RWPE1 (cell line): ENCODE measurements around the gene SIRT7.
"Not testable (repeated sequence)": the region's sequence is repeated elsewhere in the genome, so short reads cannot be mapped to it uniquely, and the experiment has no call there.

Experiments
- CTCF ChIA-PET: fragments of 350-600 bp; sonication (Branson Sonifier 250); formaldehyde crosslinking; extraction: SDS; loops from one replicate; lab custom pipeline; 2021; lab: Yijun Ruan, JAX
- POLR2A ChIA-PET: fragments of 400-600 bp; formaldehyde crosslinking; extraction: SDS; loops from one replicate; lab custom pipeline; 2020; ENCODE audit warnings: antibody characterized with exemption; ENCODE audit not compliant: low non-redundant PET; lab: Yijun Ruan, JAX
- DNase-seq: peaks from one replicate; pipeline ENCODE4 v3.0.0; 2012; ENCODE audit warnings: low spot score
- H3K27ac ChIP-seq: fragments of 450-650 bp; 2 replicates; pipeline ENCODE4 v1.5.1; 2017
- TF ChIP-seq, protein P1 (sequence below): fragments of 450-650 bp; conservative IDR thresholded peaks from 2 replicates; pipeline ENCODE4 v1.5.1; 2017; ENCODE audit warnings: low read depth, mild to moderate bottlenecking

SIRT7 gene

DNA sequence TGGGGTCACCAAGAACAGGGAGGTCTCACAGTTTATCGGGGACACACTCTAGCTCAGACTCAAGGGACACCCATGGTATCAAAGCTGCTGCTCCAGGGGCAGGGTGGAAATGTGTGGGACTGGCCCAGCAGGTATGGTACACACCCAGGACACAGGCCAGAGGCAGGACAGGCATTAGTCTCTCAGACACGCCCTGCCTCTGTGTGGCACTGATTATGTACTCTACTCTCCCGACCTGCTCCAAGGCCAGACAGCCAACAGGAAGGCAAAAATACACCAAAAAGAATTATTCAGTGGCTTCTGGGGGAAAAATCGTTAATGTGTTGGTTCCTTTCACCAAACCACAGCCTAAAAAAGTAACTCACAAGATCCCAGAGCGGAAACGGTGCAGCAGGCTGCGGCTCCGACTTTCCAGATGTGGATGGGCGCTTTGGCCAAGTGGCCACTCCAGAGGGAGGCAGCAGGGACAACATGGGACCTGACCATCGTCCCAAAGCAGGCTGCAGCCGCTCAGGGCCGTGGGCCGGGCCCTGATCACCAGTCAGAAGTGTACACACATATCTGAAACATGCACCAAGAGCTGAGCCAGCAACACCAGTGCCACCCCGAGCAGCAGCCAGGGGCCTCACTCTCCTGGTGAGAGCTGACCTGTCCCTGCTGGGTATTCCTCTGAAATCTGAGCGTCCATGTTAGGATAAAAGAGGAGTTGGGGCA, 1.0 kb upstream of the SIRT7 start:
- TF ChIP-seq, protein P1, sequence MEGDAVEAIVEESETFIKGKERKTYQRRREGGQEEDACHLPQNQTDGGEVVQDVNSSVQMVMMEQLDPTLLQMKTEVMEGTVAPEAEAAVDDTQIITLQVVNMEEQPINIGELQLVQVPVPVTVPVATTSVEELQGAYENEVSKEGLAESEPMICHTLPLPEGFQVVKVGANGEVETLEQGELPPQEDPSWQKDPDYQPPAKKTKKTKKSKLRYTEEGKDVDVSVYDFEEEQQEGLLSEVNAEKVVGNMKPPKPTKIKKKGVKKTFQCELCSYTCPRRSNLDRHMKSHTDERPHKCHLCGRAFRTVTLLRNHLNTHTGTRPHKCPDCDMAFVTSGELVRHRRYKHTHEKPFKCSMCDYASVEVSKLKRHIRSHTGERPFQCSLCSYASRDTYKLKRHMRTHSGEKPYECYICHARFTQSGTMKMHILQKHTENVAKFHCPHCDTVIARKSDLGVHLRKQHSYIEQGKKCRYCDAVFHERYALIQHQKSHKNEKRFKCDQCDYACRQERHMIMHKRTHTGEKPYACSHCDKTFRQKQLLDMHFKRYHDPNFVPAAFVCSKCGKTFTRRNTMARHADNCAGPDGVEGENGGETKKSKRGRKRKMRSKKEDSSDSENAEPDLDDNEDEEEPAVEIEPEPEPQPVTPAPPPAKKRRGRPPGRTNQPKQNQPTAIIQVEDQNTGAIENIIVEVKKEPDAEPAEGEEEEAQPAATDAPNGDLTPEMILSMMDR, result no peak
- H3K27ac ChIP-seq, result peak overlapping the region; percentile 98
- CTCF ChIA-PET, result interaction anchor here (1.3 kb wide), 1 partner anchor 102 kb away, joined by 7 read pairs; no protein-coding TSS in a partner anchor
- POLR2A ChIA-PET, result no interaction called here
- DNase-seq, result no peak

DNA sequence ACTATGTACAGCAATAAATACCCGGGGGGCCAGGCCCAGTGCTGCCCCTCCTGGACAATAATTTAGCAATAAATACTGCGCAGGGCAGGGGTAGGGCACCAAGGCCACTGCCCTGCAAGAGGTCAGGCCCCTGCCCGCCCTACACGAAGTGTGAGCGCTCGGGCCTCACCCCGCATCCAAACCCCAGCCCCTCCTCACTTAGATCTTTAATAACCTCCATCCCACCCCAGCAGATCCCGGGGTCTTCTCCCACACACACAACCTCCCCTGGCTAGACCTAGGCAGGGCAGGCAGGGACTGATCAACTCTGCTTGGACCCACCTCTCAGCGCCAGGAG, 325 bp upstream of the SIRT7 start:
- CTCF ChIA-PET, result interaction anchor here (1.3 kb wide), 1 partner anchor 102 kb away, joined by 7 read pairs; no protein-coding TSS in a partner anchor
- POLR2A ChIA-PET, result not testable (repeated sequence)

DNA sequence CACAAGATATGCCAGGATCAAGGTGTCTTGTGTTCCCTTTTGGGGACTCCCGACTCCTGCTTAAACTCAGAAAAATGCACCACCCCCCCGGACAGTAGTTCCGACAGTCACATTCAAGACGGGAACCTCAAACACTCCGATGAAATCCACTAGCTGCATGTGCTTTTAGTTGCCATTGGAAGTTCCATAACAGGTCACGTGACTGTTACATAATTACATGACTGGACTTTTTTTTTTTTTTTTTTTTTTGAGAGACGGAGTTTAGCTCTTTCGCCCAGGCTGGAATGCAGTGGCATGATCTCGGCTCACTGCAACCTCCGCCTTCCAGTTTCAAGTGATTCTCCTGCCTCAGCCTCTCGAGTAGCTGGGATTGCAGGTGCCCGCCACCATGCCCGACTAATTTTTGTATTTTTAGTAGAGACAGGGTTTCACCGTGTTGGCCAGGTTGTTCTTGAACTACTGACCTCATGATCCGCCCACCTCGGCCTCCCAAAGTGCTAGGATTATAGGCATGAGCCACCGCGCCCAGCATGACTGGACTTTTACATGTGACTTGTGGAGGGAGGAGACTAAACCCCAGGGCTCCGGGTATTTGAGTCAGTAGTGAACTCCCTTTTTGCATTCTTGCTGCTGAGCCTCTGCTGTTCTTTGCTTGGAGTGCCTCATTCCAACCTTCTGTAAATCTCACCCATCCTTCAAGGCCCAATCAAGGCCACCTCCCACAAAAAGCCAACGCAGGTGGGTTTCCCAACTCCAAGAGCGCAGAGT, 1.6 kb downstream of the SIRT7 start:
- CTCF ChIA-PET, result interaction anchor here (0.6 to 0.7 kb wide), 2 partner anchors 204 to 577 kb away, joined by 3 to 5 read pairs; partner anchors contain the start of gene SLC25A10
- H3K27ac ChIP-seq, result peak overlapping the region; percentile 98
- DNase-seq, result peak; percentile 79
- TF ChIP-seq, protein P1, result no peak
- POLR2A ChIA-PET, result interaction anchor here (0.7 to 1.1 kb wide), 2 partner anchors 10 to 79 kb away, joined by 3 to 10 read pairs; no protein-coding TSS in a partner anchor

More for the DNA sequence above, 325 bp upstream of the SIRT7 start:
- H3K27ac ChIP-seq, result peak overlapping the region; percentile 98
- not testable (repeated sequence) for DNase-seq

DNA sequence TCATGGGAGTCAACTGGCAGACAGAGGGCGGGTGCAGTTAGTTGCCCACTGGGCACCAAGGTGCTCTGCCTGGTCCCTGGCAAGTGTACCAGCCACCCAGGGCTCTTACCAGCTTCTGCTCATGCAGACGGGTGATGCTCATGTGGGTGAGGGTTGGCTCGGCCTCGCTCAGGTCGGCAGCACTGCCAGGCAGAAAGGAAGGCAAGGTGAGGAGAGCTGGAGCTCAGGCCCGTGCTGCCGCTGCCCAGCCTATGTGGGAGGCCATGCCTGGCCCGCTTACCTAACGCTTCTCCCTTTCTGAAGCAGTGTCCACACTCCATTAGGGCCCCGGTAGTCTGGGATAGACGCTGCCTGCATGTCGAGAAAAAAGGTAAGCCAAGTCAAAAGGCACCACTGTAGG, 2.6 kb downstream of the SIRT7 start:
- H3K27ac ChIP-seq, result peak overlapping the region; percentile 98
- POLR2A ChIA-PET, result no interaction called here
- TF ChIP-seq, protein P1, result no peak
- no peak for DNase-seq
- CTCF ChIA-PET, result no interaction called here

DNA sequence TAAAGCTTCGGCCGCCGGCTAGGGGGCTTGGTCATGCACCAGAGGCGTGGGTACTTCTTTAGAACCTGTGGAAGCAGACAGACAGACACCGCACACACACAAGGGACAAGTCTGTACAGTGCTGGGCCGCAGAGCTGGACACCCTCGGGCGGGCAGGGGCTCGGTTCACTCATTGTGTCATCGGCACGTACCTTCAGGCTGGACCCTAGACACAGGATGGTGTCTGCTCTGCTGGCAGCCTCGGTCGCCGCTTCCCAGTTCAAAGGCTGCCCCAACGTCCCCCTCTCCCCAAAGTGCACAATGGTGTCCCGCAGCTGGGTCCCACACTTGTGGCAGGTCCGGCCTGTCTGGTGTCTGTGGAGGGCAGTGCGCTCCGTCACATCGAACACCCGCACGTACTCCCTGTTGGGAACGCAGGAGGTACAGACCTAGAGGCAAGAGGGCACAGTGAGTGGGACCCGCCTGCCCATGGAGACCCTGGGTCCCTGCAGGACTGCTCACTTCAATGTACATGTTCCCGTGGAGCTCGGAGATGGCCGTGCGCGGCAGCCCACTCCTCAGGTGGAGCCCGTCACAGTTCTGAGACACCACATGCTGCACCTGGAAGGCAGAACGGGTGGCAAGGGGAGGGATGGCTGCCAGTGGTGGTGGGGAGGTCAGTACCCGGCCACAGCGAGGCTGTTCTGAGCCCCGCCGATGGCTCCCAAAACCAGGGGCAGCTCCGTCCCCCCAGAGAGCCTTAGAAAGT, 3.7 kb downstream of the SIRT7 start:
- CTCF ChIA-PET, result interaction anchor here (0.5 kb wide), 1 partner anchor 12 kb away, joined by 3 read pairs; no protein-coding TSS in a partner anchor
- DNase-seq, result no peak
- POLR2A ChIA-PET, result no interaction called here

DNA sequence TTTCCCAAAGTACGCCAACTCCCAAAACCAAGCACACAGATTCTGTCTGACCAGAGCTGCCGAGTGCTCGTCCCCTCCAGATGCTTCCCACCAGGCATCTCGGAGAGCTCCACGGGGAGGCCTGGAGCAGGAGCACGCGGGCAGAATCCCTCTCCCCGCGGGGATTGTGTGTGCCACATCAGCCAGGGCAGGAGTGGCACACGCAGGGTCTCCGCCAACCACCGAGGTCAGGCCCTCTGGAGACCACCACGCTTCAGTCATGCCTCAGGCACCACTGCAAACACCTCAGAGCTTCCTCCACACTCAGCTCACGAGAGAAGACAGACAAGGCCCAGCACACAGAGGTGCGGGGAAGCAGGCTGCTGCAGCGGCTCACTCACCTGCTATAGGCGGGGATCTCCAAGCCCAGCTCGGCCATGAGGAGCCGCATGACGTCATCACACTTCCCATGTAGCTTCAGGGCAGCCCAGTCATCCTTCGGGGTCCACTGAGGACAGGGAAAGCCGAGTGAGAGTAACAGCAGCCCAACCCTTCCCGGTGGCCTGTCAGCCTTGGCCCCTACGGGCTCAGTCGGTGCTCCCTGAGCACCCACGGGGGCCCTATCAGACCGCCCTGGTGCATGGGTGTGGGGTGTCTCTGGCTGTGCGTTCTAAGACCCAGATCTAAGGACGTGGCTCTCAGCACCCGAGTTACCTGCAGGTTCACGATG, 4.4 kb downstream of the SIRT7 start:
- TF ChIP-seq, protein P1, result no peak
- ChIA-PET POLR2A (no interaction called here), CTCF (interaction anchor here (0.5 to 1.3 kb wide), 5 partner anchors 10 to 182 kb away, joined by 3 to 6 read pairs (median 3); no protein-coding TSS in a partner anchor)
- peak; percentile 38 for DNase-seq
- peak overlapping the region; percentile 98 for H3K27ac ChIP-seq

More for the DNA sequence above, 3.7 kb downstream of the SIRT7 start:
- H3K27ac ChIP-seq, result peak overlapping the region; percentile 98
- TF ChIP-seq, protein P1, result no peak
